HepG2 (cell line): ENCODE measurements around the gene WNT6. TPM values are rescaled to one million over a fixed set of nuclear protein-coding genes. Genes with fewer than 3 reads are reported as not detected.

Experiments
- ATAC-seq: fragments of 200-7000 bp; cut with Tn5 transposase; 3 replicates; pipeline ENCODE4 v1.9.1; 2020; ENCODE audit warnings: mild to moderate bottlenecking, moderate library complexity
- BruUV-seq: library from RNA; stranded (reverse); fragments of 400-500 nt; replicated peaks from 2 replicates; lab custom pipeline; 2021; lab: Mats Ljungman, UMichigan
- CTCF ChIA-PET: fragments of 300-600 bp; formaldehyde crosslinking; extraction: SDS; loops from one replicate; lab custom pipeline; 2021; ENCODE audit warnings: low total read pairs, inconsistent platforms, low intra/inter-chr PET ratio; lab: Yijun Ruan, JAX
- POLR2A ChIA-PET: fragments of 350-600 bp; sonication (Branson Sonifier 250); formaldehyde crosslinking; loops from one replicate; lab custom pipeline; 2020; ENCODE audit warnings: antibody characterized with exemption, inconsistent platforms; lab: Yijun Ruan, JAX
- DNase-seq: peaks from one replicate; pipeline ENCODE4 v3.0.0-alpha.2; 2015; ENCODE audit warnings: low spot score
- FAIRE-seq: peaks from 3 replicates; lab custom pipeline; 2011; peaks lifted over from hg19 to GRCh38; lab: Jason Lieb, UNC
- H2AFZ ChIP-seq: one replicate; pipeline ENCODE4 v1.6.1; 2011; ENCODE audit warnings: low read length, inconsistent platforms
- H3K27ac ChIP-seq: fragments of 300-600 bp; 3 replicates; pipeline ENCODE4 v1.8.0; 2011; ENCODE audit warnings: mixed run types, mild to moderate bottlenecking, mixed read lengths, low read length, inconsistent platforms; ENCODE audit not compliant: insufficient read depth; ENCODE audit errors: extremely low read length
- H3K27me3 ChIP-seq, 2 experiments: fragments of 200-600 bp in 1 of 2; 2 replicates in 1 of 2; 3 replicates in 1 of 2; pipeline versions ENCODE4 v1.6.0 to v1.8.0; 2011; ENCODE audit warnings: low read length in 2 of 2, mild to moderate bottlenecking in 2 of 2, moderate library complexity in 2 of 2, inconsistent platforms in 1 of 2; ENCODE audit not compliant: insufficient read depth in 2 of 2, control insufficient read depth in 1 of 2
- H3K36me3 ChIP-seq, 2 experiments: fragments of 200-600 bp in 1 of 2; replicated peaks in 1 of 2; 2 replicates in 1 of 2; 3 replicates in 1 of 2; pipeline versions ENCODE4 v1.5.1 to v1.8.0; 2011; ENCODE audit warnings: low read length in 2 of 2, inconsistent platforms in 1 of 2; ENCODE audit not compliant: insufficient read depth in 2 of 2, control insufficient read depth in 1 of 2
- H3K4me1 ChIP-seq: 2 replicates; pipeline ENCODE4 v1.5.1; 2012; ENCODE audit warnings: low read length, inconsistent platforms; ENCODE audit not compliant: insufficient read depth
- H3K4me2 ChIP-seq: 2 replicates; pipeline ENCODE4 v1.6.0; 2011; ENCODE audit warnings: low read depth, low read length, inconsistent platforms
- H3K4me3 ChIP-seq, 3 experiments: fragments of 200-600 bp in 1 of 3; sonication (generic), shearing (Covaris generic) in 1 of 3; replicated peaks in 1 of 3; 2 replicates each; pipeline ENCODE4 v1.5.1; 2011 to 2016; ENCODE audit warnings: low read length in 3 of 3, inconsistent platforms in 2 of 3, low read depth in 2 of 3, mild to moderate bottlenecking in 2 of 3, control low read depth in 1 of 3, mixed read lengths in 1 of 3; ENCODE audit not compliant: insufficient read depth in 1 of 3
- H3K79me2 ChIP-seq: one replicate; pipeline ENCODE4 v1.6.1; 2011; ENCODE audit warnings: low read length, inconsistent platforms; ENCODE audit not compliant: insufficient read depth
- H3K9ac ChIP-seq: 2 replicates; pipeline ENCODE4 v1.6.0; 2011; ENCODE audit warnings: mild to moderate bottlenecking, low read depth, low read length, inconsistent platforms; ENCODE audit not compliant: insufficient read depth
- H3K9me3 ChIP-seq: 2 replicates; pipeline ENCODE4 v1.5.1; 2012; ENCODE audit warnings: mild to moderate bottlenecking, low read length
- H4K20me1 ChIP-seq: 2 replicates; pipeline ENCODE4 v1.6.0; 2011; ENCODE audit warnings: inconsistent platforms, mild to moderate bottlenecking, low read length, moderate library complexity; ENCODE audit not compliant: insufficient read depth
- HOXA5 ChIP-seq: sonication (generic); formaldehyde crosslinking; IDR thresholded peaks from 2 replicates; pipeline ENCODE4 v1.4.0; 2020; ENCODE audit warnings: missing genetic modification reagents
- MXI1 ChIP-seq: IDR thresholded peaks from 3 replicates; pipeline ENCODE4 v1.6.1; 2012; ENCODE audit warnings: low read depth, low read length, inconsistent platforms, borderline replicate concordance
- RAD51 ChIP-seq: fragments of 450-650 bp; IDR thresholded peaks from 2 replicates; pipeline ENCODE4 v1.6.1; 2016; ENCODE audit warnings: borderline replicate concordance
- SAFB2 ChIP-seq: sonication (generic); formaldehyde crosslinking; IDR thresholded peaks from 2 replicates; pipeline ENCODE4 v1.5.1; 2020; ENCODE audit warnings: missing genetic modification reagents, low read depth, mild to moderate bottlenecking, borderline replicate concordance
- U2AF1 ChIP-seq: fragments of 200-400 bp; formaldehyde crosslinking; optimal IDR thresholded peaks from 2 replicates; pipeline ENCODE3; 2017; ENCODE audit warnings: mild to moderate bottlenecking, low read depth, low read length
- ZNF484 ChIP-seq: sonication (generic); formaldehyde crosslinking; IDR thresholded peaks from 2 replicates; pipeline ENCODE4 v1.5.1; 2020; ENCODE audit warnings: mild to moderate bottlenecking, low read depth, missing genetic modification reagents, borderline replicate concordance
- ZNF891 ChIP-seq: sonication (generic); formaldehyde crosslinking; IDR thresholded peaks from 2 replicates; pipeline ENCODE4 v1.5.0; 2020; ENCODE audit warnings: mild to moderate bottlenecking, missing genetic modification reagents
- WGBS: methylation state at CpG from one replicate; pipeline ENCODE4 v1.1.6; 2017; ENCODE audit warnings: low lambda C conversion rate; 5-methylcytosine and 5-hydroxymethylcytosine counted together
- in situ Hi-C: cut with HindIII; loops from 2 replicates; pipeline ENCODE4 v1.10.0; 2017; ENCODE audit warnings: low pct_unique_long_range_greater_than_20kb; ENCODE audit not compliant: extremely low pct_ligation_motif_present
- intact Hi-C: fragments of 100-400 bp; cut with micrococcal nuclease; formaldehyde crosslinking; loops from one replicate; pipeline ENCODE4 v1.10.0; 2022; ENCODE audit not compliant: unreplicated experiment
- polyA plus RNA-seq, 8 experiments: library from polyadenylated mRNA; depleted of rRNA in 3 of 8; stranded (reverse) in 7 of 8; unstranded in 1 of 8; fragments of >200 nt; fragmentation: Illumina TruSeq in 4 of 8; extraction: Trizol in 4 of 8; gene quantifications; 2 replicates each; pipeline versions ENCODE4 v1.2.1 to v1.2.3, GENCODE V29; 2011 to 2016; ENCODE audit warnings: low read depth in 4 of 8, missing spikeins in 1 of 8, mixed read lengths in 1 of 8; ENCODE audit not compliant: insufficient read depth in 1 of 8
- total RNA-seq, 5 experiments: library from RNA; depleted of rRNA; stranded (reverse); fragments of >200 nt; fragmentation: Illumina TruSeq; extraction: Trizol; gene quantifications; 2 replicates each; pipeline ENCODE4 v1.2.3, GENCODE V29; 2016; ENCODE audit warnings: low read depth in 1 of 5
- TF ChIP-seq, protein P1 (sequence below): sonication (generic); formaldehyde crosslinking; IDR thresholded peaks from 2 replicates; pipeline ENCODE4 v1.4.0; 2020; ENCODE audit warnings: mild to moderate bottlenecking, missing genetic modification reagents
- TF ChIP-seq, protein P2 (sequence below): sonication (generic); formaldehyde crosslinking; IDR thresholded peaks from 2 replicates; pipeline ENCODE4 v1.5.1; 2020; ENCODE audit warnings: missing genetic modification reagents, mild to moderate bottlenecking, borderline replicate concordance
- TF ChIP-seq, protein P3 (sequence below): sonication (generic); formaldehyde crosslinking; IDR thresholded peaks from 2 replicates; pipeline ENCODE4 v1.4.0; 2020; ENCODE audit warnings: mild to moderate bottlenecking, missing genetic modification reagents
- TF ChIP-seq, protein P4 (sequence below): sonication (generic); formaldehyde crosslinking; conservative IDR thresholded peaks from 2 replicates; pipeline ENCODE4 v1.4.0; 2020; ENCODE audit warnings: missing genetic modification reagents

The WNT6 gene
- total and polyA plus RNA-seq, 2 of the 13 experiments (the other 11 are each of a cell fraction or from before 2014, with no cell fraction given), result 0.20 TPM; not detected in 1

DNA sequence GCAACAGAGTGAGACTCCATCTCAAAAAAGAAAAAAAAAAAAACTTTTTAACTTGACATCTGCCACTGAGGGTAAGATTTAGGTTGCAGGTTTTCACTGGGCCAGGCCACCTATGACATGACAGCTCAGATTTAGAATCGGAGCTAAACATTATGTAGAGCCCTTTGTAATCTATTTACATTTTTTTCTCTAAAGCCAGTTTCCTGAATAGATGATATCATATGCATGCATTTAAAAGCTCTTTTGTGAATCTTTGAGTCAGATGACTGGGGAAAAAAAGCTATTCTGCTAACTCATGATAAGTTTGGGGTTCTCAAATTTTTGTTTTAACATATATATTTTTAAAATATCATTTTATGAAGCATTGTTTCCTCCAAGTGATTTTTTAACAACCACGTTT lies 49.3 kb upstream of the WNT6 start:
- peaks cover 2% of the 10 kb centered on the region; the same call in 1 of the 2 replicates for H4K20me1 ChIP-seq
- TF ChIP-seq HOXA5 (no peak), ZNF891 (CRISPR knock-in tag) (no peak), ZNF484 (CRISPR knock-in tag) (no peak), MXI1 (no peak), RAD51 (no peak), U2AF1 (no peak), SAFB2 (CRISPR knock-in tag) (no peak)
- TF ChIP-seq, protein P1, sequence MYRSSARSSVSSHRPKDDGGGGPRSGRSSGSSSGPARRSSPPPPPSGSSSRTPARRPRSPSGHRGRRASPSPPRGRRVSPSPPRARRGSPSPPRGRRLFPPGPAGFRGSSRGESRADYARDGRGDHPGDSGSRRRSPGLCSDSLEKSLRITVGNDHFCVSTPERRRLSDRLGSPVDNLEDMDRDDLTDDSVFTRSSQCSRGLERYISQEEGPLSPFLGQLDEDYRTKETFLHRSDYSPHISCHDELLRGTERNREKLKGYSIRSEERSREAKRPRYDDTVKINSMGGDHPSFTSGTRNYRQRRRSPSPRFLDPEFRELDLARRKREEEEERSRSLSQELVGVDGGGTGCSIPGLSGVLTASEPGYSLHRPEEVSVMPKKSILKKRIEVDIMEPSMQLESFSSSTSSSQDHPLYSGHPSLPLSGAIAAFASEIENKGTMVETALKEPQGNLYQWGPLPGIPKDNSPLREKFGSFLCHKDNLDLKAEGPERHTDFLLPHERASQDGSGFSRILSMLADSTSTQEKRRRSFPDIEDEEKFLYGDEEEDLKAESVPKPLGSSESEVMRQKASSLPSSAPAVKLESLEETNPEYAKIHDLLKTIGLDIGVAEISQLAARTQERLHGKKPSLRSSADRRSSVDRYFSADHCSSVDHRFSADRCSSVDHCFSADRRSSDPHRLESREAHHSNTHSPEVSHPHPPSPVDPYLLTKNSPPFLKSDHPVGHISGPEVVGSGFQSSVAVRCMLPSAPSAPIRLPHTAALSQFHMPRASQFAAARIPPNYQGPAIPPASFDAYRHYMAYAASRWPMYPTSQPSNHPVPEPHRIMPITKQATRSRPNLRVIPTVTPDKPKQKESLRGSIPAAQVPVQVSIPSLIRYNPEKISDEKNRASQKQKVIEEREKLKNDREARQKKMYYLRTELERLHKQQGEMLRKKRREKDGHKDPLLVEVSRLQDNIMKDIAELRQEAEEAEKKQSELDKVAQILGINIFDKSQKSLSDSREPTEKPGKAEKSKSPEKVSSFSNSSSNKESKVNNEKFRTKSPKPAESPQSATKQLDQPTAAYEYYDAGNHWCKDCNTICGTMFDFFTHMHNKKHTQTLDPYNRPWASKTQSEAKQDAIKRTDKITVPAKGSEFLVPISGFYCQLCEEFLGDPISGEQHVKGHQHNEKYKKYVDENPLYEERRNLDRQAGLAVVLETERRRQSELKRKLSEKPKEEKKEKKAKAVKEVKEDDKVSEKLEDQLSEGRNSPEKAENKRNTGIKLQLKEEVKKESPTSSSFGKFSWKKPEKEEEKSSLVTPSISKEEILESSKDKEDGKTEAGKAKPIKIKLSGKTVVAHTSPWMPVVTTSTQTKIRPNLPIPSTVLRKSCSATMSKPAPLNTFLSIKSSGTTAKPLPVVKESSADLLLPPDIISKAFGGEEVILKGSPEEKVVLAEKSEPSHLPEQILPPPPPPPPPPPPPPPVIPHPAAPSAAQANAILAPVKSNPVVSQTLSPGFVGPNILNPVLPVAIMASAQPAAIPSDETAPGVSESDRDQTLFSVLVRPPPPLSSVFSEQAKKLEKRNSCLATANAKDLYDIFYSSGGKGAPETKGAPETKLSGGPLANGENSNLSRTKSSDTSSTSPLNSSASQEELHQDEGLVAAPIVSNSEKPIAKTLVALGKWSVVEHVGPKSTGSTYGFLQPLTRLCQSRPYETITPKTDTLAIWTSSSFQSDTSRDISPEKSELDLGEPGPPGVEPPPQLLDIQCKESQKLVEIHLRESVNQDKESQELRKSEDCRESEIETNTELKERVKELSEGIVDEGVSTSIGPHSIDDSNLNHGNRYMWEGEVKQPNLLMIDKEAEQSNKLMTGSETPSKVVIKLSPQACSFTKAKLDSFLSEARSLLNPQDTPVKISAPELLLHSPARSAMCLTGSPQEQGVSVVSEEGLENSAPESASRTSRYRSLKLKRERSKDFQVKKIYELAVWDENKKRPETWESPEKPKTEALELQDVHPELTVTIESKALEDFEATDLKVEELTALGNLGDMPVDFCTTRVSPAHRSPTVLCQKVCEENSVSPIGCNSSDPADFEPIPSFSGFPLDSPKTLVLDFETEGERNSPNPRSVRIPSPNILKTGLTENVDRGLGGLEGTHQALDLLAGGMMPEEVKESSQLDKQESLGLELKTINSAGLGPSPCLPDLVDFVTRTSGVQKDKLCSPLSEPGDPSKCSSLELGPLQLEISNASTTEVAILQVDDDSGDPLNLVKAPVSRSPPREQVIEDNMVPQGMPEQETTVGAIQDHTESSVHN, result no peak
- TF ChIP-seq, protein P2, sequence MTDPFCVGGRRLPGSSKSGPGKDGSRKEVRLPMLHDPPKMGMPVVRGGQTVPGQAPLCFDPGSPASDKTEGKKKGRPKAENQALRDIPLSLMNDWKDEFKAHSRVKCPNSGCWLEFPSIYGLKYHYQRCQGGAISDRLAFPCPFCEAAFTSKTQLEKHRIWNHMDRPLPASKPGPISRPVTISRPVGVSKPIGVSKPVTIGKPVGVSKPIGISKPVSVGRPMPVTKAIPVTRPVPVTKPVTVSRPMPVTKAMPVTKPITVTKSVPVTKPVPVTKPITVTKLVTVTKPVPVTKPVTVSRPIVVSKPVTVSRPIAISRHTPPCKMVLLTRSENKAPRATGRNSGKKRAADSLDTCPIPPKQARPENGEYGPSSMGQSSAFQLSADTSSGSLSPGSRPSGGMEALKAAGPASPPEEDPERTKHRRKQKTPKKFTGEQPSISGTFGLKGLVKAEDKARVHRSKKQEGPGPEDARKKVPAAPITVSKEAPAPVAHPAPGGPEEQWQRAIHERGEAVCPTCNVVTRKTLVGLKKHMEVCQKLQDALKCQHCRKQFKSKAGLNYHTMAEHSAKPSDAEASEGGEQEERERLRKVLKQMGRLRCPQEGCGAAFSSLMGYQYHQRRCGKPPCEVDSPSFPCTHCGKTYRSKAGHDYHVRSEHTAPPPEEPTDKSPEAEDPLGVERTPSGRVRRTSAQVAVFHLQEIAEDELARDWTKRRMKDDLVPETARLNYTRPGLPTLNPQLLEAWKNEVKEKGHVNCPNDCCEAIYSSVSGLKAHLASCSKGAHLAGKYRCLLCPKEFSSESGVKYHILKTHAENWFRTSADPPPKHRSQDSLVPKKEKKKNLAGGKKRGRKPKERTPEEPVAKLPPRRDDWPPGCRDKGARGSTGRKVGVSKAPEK (CRISPR knock-in tag), result no peak
- TF ChIP-seq, protein P3, sequence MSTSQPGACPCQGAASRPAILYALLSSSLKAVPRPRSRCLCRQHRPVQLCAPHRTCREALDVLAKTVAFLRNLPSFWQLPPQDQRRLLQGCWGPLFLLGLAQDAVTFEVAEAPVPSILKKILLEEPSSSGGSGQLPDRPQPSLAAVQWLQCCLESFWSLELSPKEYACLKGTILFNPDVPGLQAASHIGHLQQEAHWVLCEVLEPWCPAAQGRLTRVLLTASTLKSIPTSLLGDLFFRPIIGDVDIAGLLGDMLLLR (CRISPR knock-in tag), result no peak
- TF ChIP-seq, protein P4, sequence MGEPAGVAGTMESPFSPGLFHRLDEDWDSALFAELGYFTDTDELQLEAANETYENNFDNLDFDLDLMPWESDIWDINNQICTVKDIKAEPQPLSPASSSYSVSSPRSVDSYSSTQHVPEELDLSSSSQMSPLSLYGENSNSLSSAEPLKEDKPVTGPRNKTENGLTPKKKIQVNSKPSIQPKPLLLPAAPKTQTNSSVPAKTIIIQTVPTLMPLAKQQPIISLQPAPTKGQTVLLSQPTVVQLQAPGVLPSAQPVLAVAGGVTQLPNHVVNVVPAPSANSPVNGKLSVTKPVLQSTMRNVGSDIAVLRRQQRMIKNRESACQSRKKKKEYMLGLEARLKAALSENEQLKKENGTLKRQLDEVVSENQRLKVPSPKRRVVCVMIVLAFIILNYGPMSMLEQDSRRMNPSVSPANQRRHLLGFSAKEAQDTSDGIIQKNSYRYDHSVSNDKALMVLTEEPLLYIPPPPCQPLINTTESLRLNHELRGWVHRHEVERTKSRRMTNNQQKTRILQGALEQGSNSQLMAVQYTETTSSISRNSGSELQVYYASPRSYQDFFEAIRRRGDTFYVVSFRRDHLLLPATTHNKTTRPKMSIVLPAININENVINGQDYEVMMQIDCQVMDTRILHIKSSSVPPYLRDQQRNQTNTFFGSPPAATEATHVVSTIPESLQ, result no peak
- H2AFZ ChIP-seq, result no peak overlapping the region
- intact Hi-C loops, result no loop called here
- no peak overlapping the region for H3K4me2 ChIP-seq
- FAIRE-seq, result no peak
- no peak for ATAC-seq
- in situ Hi-C loops, result no loop called here
- peaks cover 37% of the 10 kb centered on the region for H3K79me2 ChIP-seq
- H3K9me3 ChIP-seq, result no peaks in the 10 kb centered on the region
- H3K36me3 ChIP-seq, result peaks cover 35 to 58% of the 10 kb centered on the region in 2 experiments
- no peak overlapping the region for H3K4me3 ChIP-seq
- CTCF ChIA-PET, result no interaction called here
- POLR2A ChIA-PET, result no interaction called here
- 95% methylated on average over 2 of the region's 2 CpGs for WGBS
- H3K9ac ChIP-seq, result no peak overlapping the region
- H3K27ac ChIP-seq, result no peak overlapping the region
- peaks cover 27% of the 10 kb centered on the region for H3K4me1 ChIP-seq
- DNase-seq, result no peak
- no TSS peak for BruUV-seq
- no peaks in the 10 kb centered on the region for H3K27me3 ChIP-seq
